Panc1 (cell line): ENCODE measurements around the gene GLIPR1. TPM values are rescaled to one million over a fixed set of nuclear protein-coding genes. Genes with fewer than 3 reads are reported as not detected.

Experiments
- ATAC-seq: fragments of 200-7000 bp; cut with Tn5 transposase; 2 replicates; pipeline ENCODE4 v1.9.1; 2020; ENCODE audit warnings: mild to moderate bottlenecking, moderate library complexity
- BruUV-seq: library from RNA; stranded (reverse); fragments of 400-500 nt; replicated peaks from 2 replicates; lab custom pipeline; 2021; lab: Mats Ljungman, UMichigan
- CTCF ChIA-PET: fragments of 300-600 bp; sonication (Branson Sonifier 250); formaldehyde crosslinking; loops from one replicate; lab custom pipeline; 2022; ENCODE audit warnings: antibody characterized with exemption; lab: Charles Lee
- POLR2A ChIA-PET: fragments of 300-600 bp; sonication (Branson Sonifier 250); formaldehyde crosslinking; loops from one replicate; lab custom pipeline; 2022; ENCODE audit warnings: antibody characterized with exemption; lab: Charles Lee
- DNase-seq: peaks from one replicate; pipeline ENCODE4 v3.0.0-alpha.2; 2010; ENCODE audit warnings: low read depth, low spot score
- H3K27ac ChIP-seq: 2 replicates; pipeline ENCODE4 v1.5.1; 2011; ENCODE audit warnings: mild to moderate bottlenecking, low read length, inconsistent platforms
- H3K27me3 ChIP-seq: fragments of 200-500 bp; sonication (Bioruptor generic); 2 replicates; pipeline ENCODE4 v1.6.0; 2014; ENCODE audit warnings: low read length, inconsistent platforms; ENCODE audit not compliant: control insufficient read depth, insufficient read depth
- H3K36me3 ChIP-seq: fragments of 200-500 bp; sonication (Bioruptor generic); 2 replicates; pipeline ENCODE4 v1.5.1; 2014; ENCODE audit warnings: inconsistent platforms, mild to moderate bottlenecking, low read length, moderate library complexity; ENCODE audit not compliant: control insufficient read depth, insufficient read depth
- H3K4me1 ChIP-seq: 2 replicates; pipeline ENCODE4 v1.5.1; 2011; ENCODE audit warnings: inconsistent platforms, mild to moderate bottlenecking, low read length, moderate library complexity; ENCODE audit not compliant: control insufficient read depth, insufficient read depth
- H3K4me3 ChIP-seq, 2 experiments: 2 replicates each; pipeline ENCODE4 v1.5.1; 2011 to 2012; ENCODE audit warnings: low read depth in 2 of 2, low read length in 2 of 2, mild to moderate bottlenecking in 2 of 2, inconsistent platforms in 1 of 2, moderate library complexity in 1 of 2
- H3K9me3 ChIP-seq: fragments of 200-500 bp; sonication (Bioruptor generic); 2 replicates; pipeline ENCODE4 v1.5.1; 2014; ENCODE audit warnings: low read depth, mild to moderate bottlenecking, inconsistent platforms, low read length, moderate library complexity; ENCODE audit not compliant: control insufficient read depth, insufficient read depth
- CTCF ChIP-seq: fragments of 450-650 bp; IDR thresholded peaks from 2 replicates; pipeline ENCODE4 v1.5.1; 2017; ENCODE audit warnings: mild to moderate bottlenecking
- POLR2AphosphoS5 ChIP-seq: IDR thresholded peaks from 2 replicates; pipeline ENCODE4 v1.6.1; 2012; ENCODE audit warnings: mild to moderate bottlenecking, low read depth, low read length, moderate library complexity
- REST ChIP-seq, 2 experiments: IDR thresholded peaks; 2 replicates each; pipeline ENCODE4 v1.6.1; 2011 to 2012; ENCODE audit warnings: low read depth in 2 of 2, control low read depth in 1 of 2, low read length in 1 of 2, mild to moderate bottlenecking in 1 of 2, moderate library complexity in 1 of 2; ENCODE audit not compliant: insufficient read depth in 1 of 2
- SIN3A ChIP-seq: IDR thresholded peaks from 2 replicates; pipeline ENCODE4 v1.6.1; 2012; ENCODE audit warnings: low read depth, mild to moderate bottlenecking, low read length, moderate library complexity, borderline replicate concordance; ENCODE audit not compliant: insufficient read depth
- TCF7L2 ChIP-seq: IDR thresholded peaks from 2 replicates; pipeline ENCODE4 v1.6.1; 2011; ENCODE audit warnings: mild to moderate bottlenecking, low read depth, low read length, inconsistent platforms
- in situ Hi-C: cut with HindIII; loops from 2 replicates; pipeline ENCODE4 v1.10.0; 2016; ENCODE audit warnings: low sequenced_read_pairs, low pct_unique_long_range_greater_than_20kb
- intact Hi-C: fragments of 100-400 bp; cut with micrococcal nuclease; formaldehyde crosslinking; loops from one replicate; pipeline ENCODE4 v1.10.0; 2022; ENCODE audit not compliant: unreplicated experiment
- total RNA-seq: library from RNA; stranded (reverse); gene quantifications from one replicate; pipeline ENCODE4 v1.2.1, GENCODE V29; 2021; ENCODE audit not compliant: unreplicated experiment

Gene GLIPR1
- total RNA-seq, 1 experiment from 2014 or later, result 11.5 TPM

- no peak for ATAC-seq
- H3K4me3 ChIP-seq, result no peak overlapping the region
- no peaks in the 10 kb centered on the region for H3K9me3 ChIP-seq
- ChIA-PET CTCF (no interaction called here), POLR2A (no interaction called here)
- intact Hi-C loops, result no loop called here
- in situ Hi-C loops, result no loop called here
- TF ChIP-seq REST (IDR thresholded peaks at IDR 0.05; ENCODE audit: insufficient read depth in 1 of 2, low read depth in 2 of 2, low read length in 1 of 2), result no peak
- no peak for TF ChIP-seq CTCF
- TF ChIP-seq TCF7L2, result no peak
- TF ChIP-seq SIN3A, result no peak
- no peak for TF ChIP-seq POLR2AphosphoS5
- no peaks in the 10 kb centered on the region for H3K27me3 ChIP-seq
- no TSS peak for BruUV-seq
- no peak overlapping the region for H3K27ac ChIP-seq
- DNase-seq, result no peak
- H3K36me3 ChIP-seq, result no peaks in the 10 kb centered on the region
- H3K4me1 ChIP-seq, result no peaks in the 10 kb centered on the region
Observed at GRCh38 chr12:75443709-75444108, 36.8 kb upstream of the GLIPR1 start.

GRCh38 chr12:75444429-75445136 is 36.0 kb upstream of the GLIPR1 start:
- intact Hi-C loops, result no loop called here

More at GRCh38 chr12:75444429-75445136, 36.0 kb upstream of the GLIPR1 start:
- Histone ChIP-seq H3K27ac (no peak overlapping the region), H3K9me3 (no peaks in the 10 kb centered on the region), H3K36me3 (no peaks in the 10 kb centered on the region), H3K4me1 (no peaks in the 10 kb centered on the region), H3K4me3 (no peak overlapping the region), H3K27me3 (no peaks in the 10 kb centered on the region)
- in situ Hi-C loops, result no loop called here
- ATAC-seq, result no peak
- POLR2A ChIA-PET, result no interaction called here
- no peak for DNase-seq
- TF ChIP-seq SIN3A (no peak), TCF7L2 (no peak), POLR2AphosphoS5 (no peak), CTCF (no peak), REST (IDR thresholded peaks at IDR 0.05; ENCODE audit: insufficient read depth in 1 of 2, low read depth in 2 of 2, low read length in 1 of 2) (no peak)
- no TSS peak for BruUV-seq
- CTCF ChIA-PET, result no interaction called here
